GM19397 (cell line): ENCODE measurements around the gene SPDYE2B.
"Not testable (repeated sequence)": the region's sequence is repeated elsewhere in the genome, so short reads cannot be mapped to it uniquely, and the experiment has no call there.

Experiments
- ATAC-seq: cut with Tn5 transposase; IDR thresholded peaks from one replicate; pipeline ENCODE4 v1.9.1; 2021; ENCODE audit warnings: mild to moderate bottlenecking, moderate library complexity; ENCODE audit not compliant: unreplicated experiment

Gene SPDYE2B

GRCh38 chr7:102638848-102639247 lies 11.3 kb upstream of the SPDYE2B start:
- ATAC-seq: not testable (repeated sequence)

GRCh38 chr7:102642691-102643090 lies 7.4 kb upstream of the SPDYE2B start, which contains the start of gene UPK3BL1:
Gene UPK3BL1, minus strand, starts transcription at chr7:102642791. Its CDS starts 50 bp downstream, at chr7:102642741.
- not testable (repeated sequence) for ATAC-seq

- not testable (repeated sequence) for ATAC-seq
Measured at GRCh38 chr7:102643404-102643803, 6.7 kb upstream of the SPDYE2B start.

GRCh38 chr7:102647813-102648212 lies 2.3 kb upstream of the SPDYE2B start:
- not testable (repeated sequence) for ATAC-seq

GRCh38 chr7:102664765-102665164 lies 14.6 kb downstream of the SPDYE2B start:
- not testable (repeated sequence) for ATAC-seq

- ATAC-seq: not testable (repeated sequence)
Measured at GRCh38 chr7:102666850-102667249, 16.7 kb downstream of the SPDYE2B start.

GRCh38 chr7:102667523-102667922 lies 17.4 kb downstream of the SPDYE2B start:
- ATAC-seq: not testable (repeated sequence)

GRCh38 chr7:102671166-102671955 lies 21.2 kb downstream of the SPDYE2B start, which contains the start of gene POLR2J2:
Gene POLR2J2, minus strand, starts transcription at chr7:102671663. Its CDS starts 62 bp downstream, at chr7:102671601.
- peak; percentile 88 for ATAC-seq

GRCh38 chr7:102671956-102672307 lies 21.8 kb downstream of the SPDYE2B start:
- ATAC-seq: peak; percentile 22

- not testable (repeated sequence) for ATAC-seq
Measured at GRCh38 chr7:102673447-102674067, 23.4 kb downstream of the SPDYE2B start.

- ATAC-seq: not testable (repeated sequence)
Measured at GRCh38 chr7:102675545-102675944, 25.4 kb downstream of the SPDYE2B start.

GRCh38 chr7:102680780-102681179 lies 30.7 kb downstream of the SPDYE2B start:
- ATAC-seq: not testable (repeated sequence)

- ATAC-seq: not testable (repeated sequence)
Measured at GRCh38 chr7:102682560-102682959, 32.4 kb downstream of the SPDYE2B start.

- peak; percentile 53 for ATAC-seq
Measured at GRCh38 chr7:102688299-102689036, 38.3 kb downstream of the SPDYE2B start.

GRCh38 chr7:102689436-102690282 lies 39.5 kb downstream of the SPDYE2B start:
- peak; percentile 68 for ATAC-seq

- not testable (repeated sequence) for ATAC-seq
Measured at GRCh38 chr7:102690602-102691001, 40.5 kb downstream of the SPDYE2B start.

- ATAC-seq: not testable (repeated sequence)
Measured at GRCh38 chr7:102694008-102694407, 43.9 kb downstream of the SPDYE2B start.

GRCh38 chr7:102695033-102695552 lies 45.0 kb downstream of the SPDYE2B start:
- not testable (repeated sequence) for ATAC-seq

GRCh38 chr7:102696009-102696408 lies 45.9 kb downstream of the SPDYE2B start:
- ATAC-seq: not testable (repeated sequence)
